Stomach (tissue), 4 donors: ENCODE measurements around the gene AGAP1.

Experiments
- EP300 ChIP-seq: sonication (generic); formaldehyde crosslinking; IDR thresholded peaks from one replicate; pipeline ENCODE4 v1.6.1; 2017; ENCODE audit warnings: antibody characterized with exemption
- POLR2A ChIP-seq, 4 donors: fragments of 450-650 bp; IDR thresholded peaks; one replicate each; pipeline ENCODE4 v1.6.1; 2016; ENCODE audit warnings: antibody characterized with exemption in 4 of 4, control low read depth in 2 of 4, mild to moderate bottlenecking in 1 of 4, moderate library complexity in 1 of 4
- POLR2AphosphoS5 ChIP-seq, 3 donors: sonication (generic); formaldehyde crosslinking; IDR thresholded peaks; one replicate each; pipeline ENCODE4 v1.6.1; 2016; ENCODE audit warnings: antibody characterized with exemption in 3 of 3
- TF ChIP-seq, protein P1 (sequence below), 7 experiments: fragments of 450-650 bp in 4 of 7; fragments of 200-600 bp in 3 of 7; sonication (generic) in 3 of 7; IDR thresholded peaks; one replicate each; pipeline ENCODE4 v1.5.1; 2016 to 2019; ENCODE audit warnings: antibody characterized with exemption in 7 of 7, control low read depth in 2 of 7, mild to moderate bottlenecking in 1 of 7

DNA sequence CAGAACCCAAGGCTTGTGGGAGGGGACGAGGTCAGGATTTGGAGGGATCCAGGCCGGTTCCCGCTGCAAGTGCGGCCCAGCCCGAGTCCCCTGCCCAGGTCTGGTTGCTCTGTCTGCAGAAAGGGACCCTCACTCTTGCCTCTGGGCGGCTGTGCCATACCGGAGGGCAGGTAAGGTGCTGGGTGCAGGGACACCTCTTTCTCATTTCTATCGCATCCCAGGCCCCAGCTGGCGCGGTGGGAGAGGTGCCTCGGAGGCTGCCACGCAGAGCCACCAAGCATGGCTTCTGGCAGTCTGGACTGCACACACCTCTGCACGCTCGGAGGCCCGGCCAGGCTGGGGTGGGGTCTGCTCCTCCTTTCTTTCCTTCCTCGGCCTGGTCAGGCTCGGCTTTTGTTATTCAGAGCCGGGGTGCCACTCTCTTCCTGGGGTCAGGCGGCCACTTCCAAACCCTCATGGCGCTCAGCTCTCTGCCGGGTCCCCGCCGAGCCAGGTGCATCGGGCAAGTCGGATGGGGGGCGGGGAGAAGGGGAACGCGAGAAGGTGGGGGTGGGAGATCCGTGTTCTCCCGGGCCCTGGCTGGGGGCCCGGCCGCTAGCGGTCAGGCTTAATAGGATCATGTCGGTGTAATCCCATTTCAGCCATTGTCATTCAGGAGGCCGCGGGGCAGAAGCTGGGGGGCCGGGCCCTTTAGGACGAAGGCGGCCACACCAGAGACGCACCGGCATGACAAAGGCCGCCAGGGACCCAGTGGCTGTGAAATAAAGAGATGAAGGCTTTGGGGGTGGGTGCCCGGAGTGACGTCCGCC is 665.3 kb downstream of the AGAP1 start:
- TF ChIP-seq, protein P1, sequence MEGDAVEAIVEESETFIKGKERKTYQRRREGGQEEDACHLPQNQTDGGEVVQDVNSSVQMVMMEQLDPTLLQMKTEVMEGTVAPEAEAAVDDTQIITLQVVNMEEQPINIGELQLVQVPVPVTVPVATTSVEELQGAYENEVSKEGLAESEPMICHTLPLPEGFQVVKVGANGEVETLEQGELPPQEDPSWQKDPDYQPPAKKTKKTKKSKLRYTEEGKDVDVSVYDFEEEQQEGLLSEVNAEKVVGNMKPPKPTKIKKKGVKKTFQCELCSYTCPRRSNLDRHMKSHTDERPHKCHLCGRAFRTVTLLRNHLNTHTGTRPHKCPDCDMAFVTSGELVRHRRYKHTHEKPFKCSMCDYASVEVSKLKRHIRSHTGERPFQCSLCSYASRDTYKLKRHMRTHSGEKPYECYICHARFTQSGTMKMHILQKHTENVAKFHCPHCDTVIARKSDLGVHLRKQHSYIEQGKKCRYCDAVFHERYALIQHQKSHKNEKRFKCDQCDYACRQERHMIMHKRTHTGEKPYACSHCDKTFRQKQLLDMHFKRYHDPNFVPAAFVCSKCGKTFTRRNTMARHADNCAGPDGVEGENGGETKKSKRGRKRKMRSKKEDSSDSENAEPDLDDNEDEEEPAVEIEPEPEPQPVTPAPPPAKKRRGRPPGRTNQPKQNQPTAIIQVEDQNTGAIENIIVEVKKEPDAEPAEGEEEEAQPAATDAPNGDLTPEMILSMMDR (IDR thresholded peaks at IDR 0.05): no peak
- TF ChIP-seq POLR2A (IDR thresholded peaks at IDR 0.05): no peak
- no peak for TF ChIP-seq EP300
- no peak for TF ChIP-seq POLR2AphosphoS5 (IDR thresholded peaks at IDR 0.05)
